HG02610 (cell line): ENCODE measurements around the gene SHB.

Source experiments
- ATAC-seq: cut with Tn5 transposase; IDR thresholded peaks from one replicate; pipeline ENCODE4 v1.9.1; 2021; ENCODE audit warnings: mild to moderate bottlenecking, moderate library complexity; ENCODE audit not compliant: unreplicated experiment

The SHB gene

DNA sequence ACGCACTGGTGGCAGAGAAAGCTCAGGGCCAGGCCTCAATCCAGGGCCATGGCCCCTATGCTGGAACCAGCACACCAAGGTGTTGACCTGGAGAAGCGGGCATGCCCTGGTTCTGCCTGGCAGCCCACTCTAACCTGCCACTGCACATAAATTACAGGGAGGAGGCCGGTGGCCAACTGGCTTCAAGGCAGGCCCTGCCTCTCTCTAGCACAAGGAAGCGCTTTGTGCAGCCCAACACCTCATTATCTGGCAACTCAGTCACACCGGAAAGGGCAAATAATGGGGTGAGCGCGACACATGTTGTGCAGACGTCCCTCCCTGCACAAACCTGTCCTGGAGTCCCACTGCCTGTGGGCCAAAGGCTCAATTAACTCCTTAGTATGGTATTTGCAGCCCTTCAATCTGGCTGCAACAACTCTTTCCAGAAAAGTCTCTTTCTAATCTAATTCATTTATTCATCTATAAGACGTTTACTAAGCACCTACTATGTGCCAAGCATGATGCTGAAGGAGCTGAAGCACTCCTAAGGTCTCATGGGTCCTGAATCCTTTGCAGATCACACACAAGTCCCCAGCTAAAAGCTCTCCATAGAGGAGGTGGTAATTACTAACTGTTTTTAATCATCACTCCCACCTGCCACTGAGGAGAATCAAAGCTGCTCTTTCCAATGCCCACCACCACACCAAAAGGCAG lies 24.9 kb downstream of the SHB start:
- ATAC-seq = no peak

DNA sequence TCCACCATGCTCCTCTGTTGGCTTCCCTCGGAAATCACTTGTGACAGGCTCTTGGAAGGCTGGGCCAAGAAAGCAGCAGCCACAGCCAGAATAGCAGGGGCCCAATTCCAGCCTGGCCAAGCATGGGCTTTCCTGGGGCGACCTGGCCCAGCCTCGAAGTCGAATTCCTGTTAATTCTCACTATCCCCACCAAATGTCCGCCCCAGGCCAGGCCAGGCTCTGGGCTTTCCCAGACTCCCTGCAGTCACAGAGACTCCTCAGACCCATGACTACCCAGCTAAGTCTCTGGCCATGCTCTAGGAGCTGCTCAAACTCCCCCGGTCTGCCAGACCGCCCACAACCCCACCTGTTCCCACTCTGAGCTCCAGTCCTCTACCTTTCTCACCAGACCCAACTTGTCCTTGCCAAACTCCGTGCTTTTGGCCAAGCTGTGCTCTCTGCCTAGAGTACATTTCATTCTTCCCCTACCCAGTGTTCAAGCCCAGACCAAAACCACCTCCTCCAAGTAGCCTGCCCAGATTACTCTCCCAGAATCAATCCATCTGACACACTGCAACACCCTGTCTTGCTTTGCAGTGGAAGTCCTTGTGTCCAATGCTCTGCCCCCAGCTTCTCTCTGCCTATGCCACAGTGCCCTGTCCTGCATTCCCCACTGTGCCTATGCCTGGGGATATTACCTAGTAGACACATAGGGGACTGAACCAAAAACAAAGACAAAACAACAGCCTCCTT lies 26.2 kb downstream of the SHB start:
- ATAC-seq = no peak

DNA sequence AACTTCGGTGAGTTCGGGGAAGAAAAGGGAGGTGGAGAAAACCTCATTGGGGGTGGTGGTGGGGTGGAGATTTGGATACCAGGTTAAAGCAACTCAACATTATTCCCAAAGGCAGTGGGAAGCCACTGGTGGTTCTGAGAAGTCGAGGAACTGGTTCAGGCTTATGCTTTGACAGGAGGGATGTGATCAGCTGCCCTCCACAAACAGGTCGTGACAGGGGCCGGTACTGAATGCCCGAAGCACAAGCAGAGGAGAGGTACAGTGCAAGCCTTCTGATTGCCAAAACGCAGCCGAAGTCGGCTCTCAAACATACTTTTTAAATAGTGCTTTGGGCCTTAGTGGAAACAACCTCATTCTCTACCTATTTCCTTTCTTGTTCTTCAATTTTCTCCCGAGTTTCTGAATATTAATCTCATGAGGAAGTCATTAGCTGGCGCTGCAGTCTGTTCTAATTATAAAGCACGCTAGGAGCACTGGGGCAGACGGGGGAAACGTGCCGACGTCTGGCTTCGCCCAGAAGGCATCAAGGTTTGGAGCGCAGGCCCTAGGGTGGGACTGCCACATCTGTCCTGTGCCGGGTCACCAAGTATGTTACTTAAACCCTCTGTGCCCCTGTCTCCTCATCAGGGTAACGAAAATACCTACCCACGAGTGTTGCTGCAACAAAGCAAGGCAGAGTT lies 27.3 kb downstream of the SHB start:
- no peak for ATAC-seq

DNA sequence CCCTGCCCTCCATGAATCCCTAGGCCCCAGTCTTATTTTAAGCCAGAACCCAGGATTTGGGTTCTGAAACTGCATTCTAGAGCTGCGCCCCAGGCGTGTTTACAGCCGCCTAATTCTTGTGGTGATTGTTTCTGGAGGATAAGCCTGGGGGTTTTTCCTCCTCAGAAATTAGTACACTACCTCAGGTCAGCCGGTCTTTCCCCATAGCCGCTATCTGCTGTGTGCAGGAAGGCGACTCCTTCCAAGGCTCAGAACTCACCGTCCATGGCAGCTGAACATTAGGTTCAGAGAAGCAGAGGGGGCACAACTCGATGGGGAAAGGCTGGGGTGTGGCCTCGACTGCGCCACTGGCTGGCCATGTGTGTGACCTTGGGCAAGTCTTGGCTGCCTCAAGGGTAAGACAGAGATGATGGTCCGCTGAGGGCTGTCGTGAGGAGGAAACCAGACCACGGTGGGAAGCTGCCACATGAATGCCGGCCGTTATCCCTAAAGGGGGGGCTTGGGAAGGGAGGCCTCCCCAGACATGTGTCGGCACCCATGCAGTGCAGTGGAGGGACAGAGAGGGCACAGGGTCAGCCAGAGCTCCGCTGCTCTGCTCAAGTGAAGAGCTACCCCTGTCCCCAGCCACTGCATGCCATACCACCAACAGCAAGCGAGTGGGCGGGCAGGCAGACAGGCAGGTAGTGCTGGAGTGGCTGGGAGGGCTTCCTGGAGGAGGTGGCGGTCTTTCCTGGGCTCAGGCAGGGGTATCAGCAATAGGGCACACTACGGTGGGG lies 28.9 kb downstream of the SHB start:
- no peak for ATAC-seq

DNA sequence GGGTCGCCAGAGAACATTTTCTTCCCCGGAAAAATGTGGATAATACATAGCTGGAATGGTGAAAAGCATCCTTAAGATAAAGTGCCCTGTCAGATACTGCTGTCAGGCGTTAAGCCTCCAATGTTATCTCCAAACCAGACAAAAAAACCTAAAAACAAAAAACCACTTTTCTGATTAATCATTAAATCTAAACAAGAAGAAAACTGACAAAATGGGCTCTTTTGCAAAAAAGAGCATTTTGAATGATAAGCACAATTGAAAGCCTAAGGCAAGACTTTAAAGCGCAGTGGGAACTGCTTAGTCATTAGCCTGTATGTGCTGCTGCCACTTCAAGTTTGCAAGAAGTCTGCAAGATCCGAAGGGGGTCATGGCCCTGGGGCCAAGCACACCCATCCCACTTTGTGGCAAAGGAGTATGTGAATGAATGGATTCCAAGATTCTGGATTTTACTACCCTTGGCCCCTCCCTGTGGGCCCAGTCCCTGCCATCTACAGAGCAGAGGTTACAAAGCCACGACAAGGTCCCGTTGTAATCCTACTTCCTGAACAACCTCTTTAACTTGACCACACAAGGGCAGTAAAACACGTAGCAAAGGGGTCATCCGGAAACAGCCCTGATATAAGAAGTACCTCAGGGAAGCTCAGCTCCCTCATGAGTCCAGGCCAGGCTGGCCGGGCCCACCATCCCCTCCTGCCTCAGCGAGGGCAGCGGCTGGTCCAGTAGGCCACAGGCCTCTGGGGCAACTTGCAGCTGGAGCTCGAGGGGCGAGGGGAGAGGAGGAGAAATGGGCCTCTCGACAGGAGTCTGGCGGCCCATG lies 29.7 kb downstream of the SHB start:
- no peak for ATAC-seq

DNA sequence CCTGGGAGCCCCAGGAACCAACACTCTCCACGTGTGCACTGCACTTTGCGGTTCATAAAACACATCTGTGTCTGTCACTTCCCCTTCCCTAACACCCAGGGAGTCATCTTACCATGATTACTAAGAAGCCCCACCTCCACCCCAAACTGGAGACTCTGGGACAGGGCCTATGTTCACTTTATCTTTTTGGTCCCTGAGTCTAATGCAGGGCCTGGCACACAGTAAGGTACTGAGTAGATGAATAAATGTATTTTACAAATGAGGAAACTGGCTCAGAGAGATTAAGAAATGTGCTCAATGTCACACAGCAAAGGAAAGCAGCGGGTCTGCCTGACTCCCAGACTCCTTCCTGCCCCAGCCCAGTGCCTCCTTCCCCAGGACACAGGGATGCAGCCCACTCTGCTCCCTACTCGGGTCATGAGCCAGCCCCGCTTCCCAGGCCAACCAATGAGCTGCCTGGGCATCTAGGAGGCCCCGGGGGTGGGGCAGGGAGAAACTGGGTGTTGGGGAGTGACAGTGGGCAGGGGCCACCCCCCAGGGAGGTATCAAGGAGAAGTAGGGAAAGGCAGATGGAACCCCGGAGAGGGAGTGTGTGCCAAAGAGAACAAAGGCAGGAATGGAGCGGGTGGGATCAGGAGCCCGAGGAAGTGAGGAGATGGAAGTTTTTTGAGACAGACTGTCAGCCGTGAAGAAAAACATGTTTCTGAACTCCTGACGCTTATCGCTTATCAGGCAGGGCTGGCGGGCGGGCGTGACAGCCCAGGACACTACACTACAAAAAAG lies 30.5 kb downstream of the SHB start:
- peak; percentile 53 for ATAC-seq

DNA sequence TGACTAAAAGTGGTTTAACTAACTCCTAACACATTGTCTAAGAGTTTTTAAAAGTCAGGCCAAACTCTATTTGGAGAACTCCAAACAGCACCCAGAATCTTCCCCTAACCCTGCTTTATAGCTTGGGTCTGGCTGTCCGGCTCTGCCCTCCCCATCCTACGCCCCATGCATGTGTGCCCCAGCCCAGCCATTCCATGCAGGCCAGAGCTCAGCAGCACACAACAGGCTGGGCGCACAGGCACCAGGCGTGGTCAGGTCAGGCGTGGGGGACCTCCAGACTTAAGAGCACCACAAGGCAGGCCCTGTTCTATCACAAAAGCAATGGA lies 31.1 kb downstream of the SHB start:
- no peak for ATAC-seq

DNA sequence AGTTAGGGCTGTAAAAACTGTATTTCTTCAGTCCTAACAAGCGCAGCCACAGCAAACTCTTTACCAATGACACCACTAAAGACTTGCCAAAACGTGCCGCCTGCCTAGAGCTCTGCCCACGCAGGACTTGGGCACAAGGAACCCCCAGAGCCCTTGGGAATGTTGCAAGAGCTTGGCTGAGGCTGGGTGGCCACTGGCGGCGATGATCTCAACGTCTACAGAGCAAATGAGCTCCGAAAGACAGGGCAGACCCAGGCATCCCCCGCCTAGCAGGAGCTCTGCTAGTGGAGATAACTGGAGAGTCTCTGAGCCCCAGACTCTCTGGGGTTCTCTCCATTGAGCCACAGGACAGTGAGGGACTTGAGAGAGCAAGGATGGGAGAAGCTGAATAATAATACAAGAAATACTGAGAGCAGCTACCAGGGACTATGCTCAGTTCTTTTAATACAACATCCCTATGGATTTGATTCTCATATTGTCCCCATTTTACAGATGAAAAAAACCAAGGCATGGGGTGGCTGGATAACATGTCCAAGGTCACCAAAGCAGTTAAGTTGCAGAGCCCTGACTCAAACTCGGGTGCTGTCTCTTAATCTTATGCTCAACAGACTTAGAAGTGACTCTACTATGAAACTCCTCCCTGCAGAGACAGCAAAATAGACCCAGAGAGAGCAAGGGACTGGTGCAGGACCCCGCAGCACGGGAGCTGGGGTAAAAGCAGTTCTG lies 32.5 kb downstream of the SHB start:
- ATAC-seq = no peak

DNA sequence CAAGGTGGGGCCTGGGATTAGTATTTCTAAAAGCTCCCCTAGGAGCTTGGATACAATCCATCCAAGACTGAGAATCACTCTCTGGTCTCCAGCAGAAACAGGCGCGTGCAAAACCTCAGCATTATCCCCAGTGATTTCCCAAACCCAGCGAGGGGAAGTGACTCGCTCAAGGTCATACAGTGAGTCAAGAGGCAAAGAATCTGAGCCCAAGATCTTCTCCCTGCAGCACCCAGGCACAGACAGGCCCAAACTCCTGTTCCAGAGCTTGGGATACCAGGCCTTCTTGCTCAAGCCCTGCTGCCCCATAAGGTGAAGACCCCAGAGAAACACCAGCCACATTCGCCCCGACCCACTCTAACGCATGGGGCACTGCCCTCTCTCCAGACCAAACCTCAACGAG lies 33.2 kb downstream of the SHB start:
- ATAC-seq = no peak

DNA sequence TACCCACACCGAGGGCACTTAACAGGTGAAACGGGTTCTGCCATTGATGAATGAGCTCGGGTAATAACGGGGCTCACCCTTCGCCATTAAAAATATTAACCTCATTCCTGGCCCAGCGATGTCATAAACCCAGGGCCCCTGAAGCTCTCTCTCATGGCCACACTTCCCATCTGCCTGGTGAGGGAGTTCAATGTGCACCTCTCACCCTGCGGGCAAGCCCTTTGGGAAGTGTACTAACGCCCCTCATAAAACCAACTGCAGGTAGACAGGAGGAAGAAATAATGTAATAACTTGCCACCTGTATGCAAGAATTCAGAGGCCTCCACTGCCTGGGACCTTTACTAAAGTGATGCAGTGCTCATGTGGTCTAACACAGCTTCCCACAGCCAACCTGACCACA lies 35.1 kb downstream of the SHB start:
- ATAC-seq = no peak

DNA sequence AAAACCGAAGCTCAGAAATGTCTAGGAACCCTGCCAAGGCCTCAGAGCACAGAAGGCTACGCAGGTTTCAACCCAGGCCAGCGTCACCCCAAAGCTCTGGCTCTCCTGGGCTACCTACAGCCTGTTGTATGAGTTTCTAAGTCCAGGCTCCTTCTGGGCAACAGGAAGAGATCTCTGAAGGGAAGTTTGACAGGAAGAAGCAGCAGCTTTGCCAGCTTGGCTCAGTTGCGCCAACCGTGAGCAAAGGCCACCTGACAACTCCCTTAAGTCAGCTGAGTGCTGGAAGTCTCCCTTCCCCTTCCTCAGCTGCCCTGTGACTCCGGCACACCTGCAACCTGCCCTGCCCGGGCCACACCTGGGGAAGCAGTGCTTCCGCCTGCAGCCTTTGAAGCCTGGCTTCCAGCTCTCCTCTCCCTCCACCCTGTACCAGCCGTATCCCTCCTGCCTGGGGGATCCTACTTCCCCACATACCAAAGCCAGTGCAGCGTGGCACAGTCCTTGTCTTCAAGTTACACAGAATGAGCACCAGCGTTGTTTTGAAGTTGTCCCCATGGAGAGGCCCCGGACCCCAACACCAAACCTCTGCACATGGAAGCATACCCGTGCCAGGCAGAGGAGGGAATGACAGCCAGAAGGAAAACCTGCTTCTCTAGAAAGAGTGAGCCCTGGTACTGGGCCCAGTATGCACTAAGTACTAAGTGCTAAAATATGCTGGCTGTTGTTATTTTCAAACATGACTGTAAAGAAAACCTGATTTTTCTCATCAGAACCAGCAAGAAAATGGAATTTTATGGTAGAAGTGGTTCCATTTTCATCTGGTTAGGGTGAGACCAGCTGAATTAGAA lies 36.5 kb downstream of the SHB start:
- ATAC-seq = no peak

DNA sequence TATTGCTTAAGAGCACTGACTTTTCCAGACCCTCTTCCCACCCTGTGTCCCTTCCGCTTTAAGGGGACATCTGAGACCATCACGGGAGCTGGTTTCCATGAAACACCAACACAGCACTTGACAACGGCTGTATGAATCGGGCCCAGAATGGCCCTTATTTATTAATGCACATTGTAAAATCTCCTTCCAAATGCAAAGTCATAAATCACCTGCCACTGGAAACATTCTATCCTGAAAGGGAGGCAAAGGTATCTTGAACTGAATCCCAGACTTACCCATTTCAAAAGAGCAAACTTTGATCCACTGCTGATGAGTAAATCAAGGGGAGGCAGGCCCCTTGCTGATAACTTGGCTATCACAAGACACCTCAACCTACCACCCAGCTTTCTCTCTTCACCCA lies 37.4 kb downstream of the SHB start:
- ATAC-seq = no peak

DNA sequence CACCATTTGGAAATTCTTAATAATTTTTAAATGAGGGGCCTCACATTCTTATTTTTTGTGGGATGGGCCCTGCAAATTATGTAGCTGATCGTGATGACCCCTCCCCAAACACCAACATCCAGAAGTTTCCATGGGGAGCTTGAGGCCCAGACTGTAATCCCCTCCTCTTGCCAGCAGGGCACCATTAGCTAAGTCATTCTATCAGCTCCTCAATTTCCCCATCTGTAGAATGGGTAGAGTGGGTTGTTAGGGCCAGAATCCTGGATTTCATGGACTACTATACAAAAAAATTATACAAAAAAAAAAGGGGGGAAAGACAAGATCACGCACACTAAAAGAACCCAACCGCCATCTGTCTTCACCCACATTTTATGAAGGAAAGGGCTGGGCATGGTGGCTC lies 38.4 kb downstream of the SHB start:
- no peak for ATAC-seq

DNA sequence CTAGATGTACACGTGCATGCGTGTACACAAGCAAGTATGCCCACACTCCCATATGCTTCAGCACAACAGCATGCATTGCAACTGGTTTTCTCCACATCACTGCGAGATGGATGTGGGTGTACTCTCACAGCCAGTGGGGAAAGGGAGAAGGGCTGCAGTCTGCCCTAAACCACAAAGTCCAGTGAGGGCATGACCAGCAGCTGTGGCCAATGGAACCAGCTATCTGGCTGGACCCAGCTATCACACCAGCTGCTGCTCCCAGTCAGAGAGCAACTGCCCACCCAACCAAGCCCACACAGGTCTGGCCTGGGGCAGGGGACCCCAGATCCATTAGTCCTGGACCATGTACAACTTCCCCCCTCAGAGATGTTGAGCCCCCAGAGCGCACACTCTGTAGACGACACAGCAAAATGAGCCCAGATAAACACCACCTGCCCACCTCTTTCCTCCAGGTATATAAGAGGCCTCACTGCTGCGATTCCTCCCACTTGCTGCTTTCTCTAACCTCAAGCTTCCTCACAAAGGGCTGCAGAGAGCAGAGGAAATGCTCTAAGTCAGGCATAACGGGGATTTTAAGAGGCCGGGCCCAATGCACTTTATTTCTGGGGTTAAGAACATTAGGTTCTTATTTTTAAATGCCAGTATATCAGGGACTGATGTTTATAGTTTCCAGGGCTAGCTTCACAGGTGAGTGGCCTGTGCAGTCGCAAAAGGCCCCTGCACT lies 39.0 kb downstream of the SHB start:
- ATAC-seq = no peak

DNA sequence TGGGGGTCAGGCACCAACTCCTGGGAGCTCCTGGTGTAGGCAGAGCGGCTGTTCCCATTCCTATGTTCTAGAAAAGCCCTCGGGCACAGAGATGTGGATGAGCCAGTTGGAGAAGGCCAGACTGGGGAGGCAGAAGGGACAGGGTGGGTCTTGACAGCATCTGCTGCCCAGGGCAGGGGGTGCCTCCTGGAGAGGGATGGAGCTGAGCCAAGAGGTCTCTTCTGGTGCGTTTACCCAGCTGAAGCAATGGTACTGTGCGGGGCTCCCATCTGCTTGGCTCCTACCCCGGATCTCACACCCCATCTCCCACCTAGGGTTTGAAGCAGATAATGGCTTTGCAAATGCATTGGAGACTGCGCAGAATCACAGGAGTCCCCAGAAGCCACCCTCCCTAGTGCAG lies 41.3 kb downstream of the SHB start:
- ATAC-seq = no peak

DNA sequence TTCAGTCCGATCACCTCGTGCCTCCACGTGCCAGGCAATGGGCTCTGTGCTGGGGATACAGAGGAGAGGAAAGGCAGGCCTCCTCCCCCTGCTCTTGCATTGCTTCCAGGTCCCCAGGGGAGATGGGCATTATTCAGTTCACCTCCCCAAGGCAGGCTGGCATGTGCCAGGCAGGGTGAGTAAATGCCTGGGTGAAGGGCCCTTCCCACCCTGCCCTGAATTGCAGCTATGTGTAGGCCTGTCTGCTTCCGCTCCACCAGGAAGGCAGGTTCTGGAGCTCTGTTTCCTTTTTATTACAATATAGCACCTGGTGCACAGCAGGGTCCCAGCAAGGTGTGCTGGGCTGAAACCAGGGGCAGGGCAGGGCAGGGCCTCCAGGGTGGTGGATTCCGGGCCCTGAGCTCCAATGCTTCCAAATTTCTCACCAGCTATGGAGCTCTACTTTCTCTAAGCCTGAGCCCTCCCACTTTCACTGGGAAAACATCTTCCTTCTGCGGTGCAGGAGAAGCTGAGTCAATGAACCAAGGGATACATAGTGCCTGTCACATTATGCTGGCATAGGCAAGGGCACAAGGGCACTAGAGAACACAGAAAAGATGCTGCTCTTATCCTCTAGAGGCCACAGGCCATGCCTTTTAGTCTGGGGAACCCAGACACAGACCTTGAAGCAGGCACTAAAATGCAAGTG lies 42.0 kb downstream of the SHB start:
- ATAC-seq = no peak
